NCI-H748 (cell line): ENCODE results near the gene ZDHHC13.

Source experiments
- DNase-seq: peaks from one replicate; lab custom pipeline; 2025; ENCODE audit not compliant: unreplicated experiment; lab: John Stamatoyannopoulos, UW

Gene ZDHHC13

DNA sequence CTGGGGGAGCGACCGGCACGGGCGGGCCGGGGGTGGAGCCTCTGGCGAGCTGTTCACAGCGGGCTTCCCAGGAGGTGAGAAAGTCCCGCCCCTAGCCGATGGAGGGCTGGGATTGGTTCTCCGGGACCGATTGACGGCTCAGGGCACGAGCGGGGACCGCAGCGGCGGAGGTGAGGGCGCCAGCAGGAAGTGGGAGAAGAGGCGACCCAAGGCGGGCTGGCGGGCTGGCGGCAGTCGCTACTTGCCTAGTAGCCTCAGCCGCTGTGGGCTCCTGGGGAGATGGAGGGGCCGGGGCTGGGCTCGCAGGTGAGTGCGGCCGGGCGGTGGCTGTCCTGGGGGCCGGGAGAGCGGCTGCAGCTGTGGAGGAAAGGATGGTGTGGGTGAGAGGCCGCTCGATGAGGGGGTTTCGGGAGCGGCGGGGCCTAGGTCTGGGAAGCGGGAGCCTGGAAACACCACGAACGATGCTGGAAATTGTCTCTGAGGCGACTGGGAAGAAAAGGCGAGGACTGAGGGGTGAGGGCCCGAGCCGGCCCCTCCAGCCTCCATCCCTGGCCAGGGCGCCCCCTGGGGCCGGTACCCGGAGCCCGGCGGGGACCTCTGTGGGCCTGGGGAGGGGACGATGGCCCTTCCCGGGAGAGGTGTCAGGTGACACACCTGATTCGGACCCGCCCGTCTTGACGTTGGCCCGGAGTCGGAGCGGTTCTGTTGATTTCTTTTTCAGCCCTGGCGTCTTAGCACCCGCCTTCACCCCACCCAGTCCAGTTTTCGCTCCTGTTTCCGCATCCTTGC, at the start of gene ZDHHC13:
Gene ZDHHC13, plus strand, starts transcription at position 198 of the 789 bp plus-strand sequence. Its CDS starts 82 bp downstream, at position 280.
- peak; percentile 96 for DNase-seq

DNA sequence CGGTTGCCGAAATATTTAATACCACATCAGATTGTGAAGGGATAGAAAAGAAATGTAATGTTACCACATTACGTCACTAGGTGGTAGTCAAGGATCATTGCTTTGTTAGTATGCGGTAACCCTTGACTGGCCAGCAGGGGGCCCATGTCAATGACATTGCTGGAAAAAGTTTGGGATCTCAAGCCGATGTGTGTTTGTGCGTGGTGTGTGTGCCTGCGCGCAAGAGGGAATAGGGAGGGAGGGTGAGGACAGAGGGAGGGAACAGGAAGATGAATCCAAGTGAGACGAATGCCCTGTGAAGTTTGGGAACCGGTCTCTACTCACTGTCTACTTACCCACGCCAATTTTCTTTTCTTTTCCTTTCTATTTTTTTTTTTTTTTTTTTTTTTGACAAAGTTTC, 45.7 kb upstream of the ZDHHC13 start:
- peak; percentile 84 for DNase-seq

GRCh38 chr11:19072464-19072863, 44.5 kb upstream of the ZDHHC13 start:
- peak; percentile 31 for DNase-seq

GRCh38 chr11:19073454-19074415, 43.2 kb upstream of the ZDHHC13 start:
- DNase-seq = peak; percentile 89

DNA sequence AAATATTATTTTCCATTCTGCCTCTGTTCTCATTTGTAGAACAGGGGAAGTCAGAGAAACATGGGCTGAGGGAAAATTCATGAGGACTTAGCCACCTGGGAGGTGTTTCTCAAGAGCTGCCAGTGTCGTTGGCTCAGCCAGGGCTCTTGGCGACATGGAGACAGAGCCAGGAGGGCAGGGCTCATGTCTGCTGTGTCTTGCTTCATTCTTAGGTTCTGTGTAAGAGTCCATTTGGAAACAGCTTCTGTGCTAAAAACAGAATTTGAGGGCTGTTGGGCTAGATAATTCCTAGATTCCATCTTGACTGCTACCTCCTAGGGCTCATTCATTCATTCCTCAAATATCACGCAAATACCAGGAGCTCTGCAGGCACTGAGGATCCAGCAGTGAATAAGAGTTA, 41.3 kb upstream of the ZDHHC13 start:
- DNase-seq = no peak

DNA sequence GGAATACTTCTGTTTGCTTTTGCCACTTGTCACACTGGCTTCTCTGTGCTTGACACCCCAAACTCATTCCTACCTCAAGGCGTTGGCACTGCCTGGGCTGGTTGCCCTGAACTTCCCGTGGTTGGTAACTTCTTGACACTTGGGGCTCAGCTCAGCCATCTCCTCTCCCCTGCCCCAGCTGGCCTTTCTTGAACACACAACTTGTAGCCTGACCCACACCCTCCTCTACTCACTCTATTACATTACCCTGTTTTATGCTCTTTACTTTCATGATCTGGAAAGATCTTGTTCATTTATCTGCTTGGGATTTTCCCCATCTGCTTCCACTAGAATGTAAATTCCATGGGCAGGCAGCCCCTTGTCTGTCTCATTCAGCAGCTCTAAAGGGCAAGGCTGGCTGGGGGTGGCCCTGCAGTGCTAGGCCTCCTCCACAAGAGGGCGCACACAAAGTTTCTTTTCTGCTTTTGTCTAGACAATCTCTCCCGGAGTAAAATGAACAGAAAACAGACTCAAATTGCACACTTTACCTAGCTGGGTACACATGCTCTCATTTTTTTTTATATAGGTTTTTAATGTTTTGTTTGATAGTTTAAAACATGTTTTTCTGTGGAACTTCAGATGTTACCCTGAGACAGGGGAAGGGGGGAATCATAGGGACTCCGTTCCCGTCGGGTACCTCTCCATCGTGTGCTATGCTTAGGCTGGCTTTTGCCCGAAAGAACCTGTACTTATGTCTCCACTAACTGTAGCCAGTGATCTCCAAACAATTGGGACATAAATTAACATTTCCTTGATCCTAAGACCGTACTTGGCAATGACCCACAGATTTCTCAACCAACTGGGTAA, 40.0 kb upstream of the ZDHHC13 start:
- DNase-seq = peak; percentile 58

- DNase-seq = no peak
Observed at GRCh38 chr11:19077965-19078364, 39.0 kb upstream of the ZDHHC13 start.

- no peak for DNase-seq
Observed at GRCh38 chr11:19079643-19080440, 37.1 kb upstream of the ZDHHC13 start.

GRCh38 chr11:19080579-19080993, 36.4 kb upstream of the ZDHHC13 start:
- no peak for DNase-seq

- no peak for DNase-seq
Observed at GRCh38 chr11:19083166-19083565, 33.8 kb upstream of the ZDHHC13 start.

DNA sequence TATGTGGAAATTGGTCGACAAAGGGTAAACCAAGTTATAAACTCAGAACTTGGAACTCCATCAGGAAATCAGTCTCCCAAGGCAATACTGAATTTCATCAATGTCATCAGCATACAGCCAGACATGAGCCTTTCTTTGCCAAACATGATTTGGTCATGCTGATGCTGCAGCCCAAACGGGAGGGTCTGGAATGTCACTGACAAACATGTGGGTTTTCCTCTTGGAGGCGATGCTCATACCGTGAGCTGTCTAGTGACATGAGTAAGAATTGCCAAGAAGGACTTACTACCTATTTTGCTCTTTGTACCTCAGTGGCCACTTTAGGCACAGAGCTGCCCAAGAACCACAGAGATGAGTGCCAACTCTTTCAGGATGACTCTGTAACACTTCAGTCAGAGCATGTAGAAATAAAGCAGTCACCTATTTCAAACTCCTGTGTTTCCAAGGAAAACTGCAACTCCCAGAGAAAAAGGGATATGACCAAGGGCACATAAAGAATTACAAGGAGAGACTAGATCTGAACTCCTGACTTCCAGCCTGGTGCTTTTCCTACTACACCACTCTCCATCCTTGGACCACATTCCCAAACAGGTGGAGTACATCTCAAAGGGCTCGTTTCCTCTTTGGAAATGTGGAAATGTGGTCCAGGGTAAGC, 32.2 kb upstream of the ZDHHC13 start:
- no peak for DNase-seq

DNA sequence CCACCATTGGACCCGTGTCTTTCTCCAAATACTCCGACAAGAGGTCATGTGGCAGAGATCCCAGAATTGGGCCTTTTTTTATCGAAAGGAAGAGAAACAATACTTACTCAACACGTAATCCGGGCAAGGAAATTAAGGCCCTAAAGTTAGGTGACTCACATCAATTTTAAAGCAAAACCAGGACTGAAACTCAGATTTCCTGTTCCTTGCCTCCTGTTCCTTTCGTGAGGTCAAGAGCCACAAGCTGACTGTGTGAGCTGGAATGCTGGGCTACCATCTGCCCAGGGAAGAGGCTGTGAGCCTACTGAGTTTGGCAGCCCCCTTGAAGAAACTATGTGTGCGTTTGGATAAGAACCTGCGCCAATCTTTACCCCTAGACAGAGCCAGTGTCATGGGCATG, 29.3 kb upstream of the ZDHHC13 start:
- DNase-seq = no peak

GRCh38 chr11:19088791-19089190, 28.2 kb upstream of the ZDHHC13 start:
- no peak for DNase-seq

DNA sequence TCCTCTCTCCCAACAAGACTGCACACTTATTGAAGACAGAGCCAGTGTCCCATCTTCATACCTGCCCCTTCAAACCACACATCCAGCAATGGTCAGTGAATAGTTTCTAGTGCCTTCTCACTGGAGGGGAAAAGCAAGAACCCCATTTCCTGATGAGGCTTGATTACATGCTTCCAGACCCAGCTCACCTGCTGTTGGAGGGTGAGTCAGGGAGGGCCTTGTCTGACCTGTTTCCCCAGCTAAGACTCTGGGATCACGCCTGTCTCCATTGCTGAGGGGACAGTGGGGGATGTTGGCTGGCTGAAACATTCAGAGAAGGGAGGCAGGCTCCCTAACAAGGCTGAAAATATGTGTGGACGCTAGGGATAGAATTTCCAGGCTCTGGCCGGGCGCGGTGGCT, 27.5 kb upstream of the ZDHHC13 start:
- DNase-seq = no peak

GRCh38 chr11:19091366-19091765, 25.6 kb upstream of the ZDHHC13 start:
- DNase-seq = peak; percentile 36

GRCh38 chr11:19092342-19092741, 24.6 kb upstream of the ZDHHC13 start:
- DNase-seq = no peak

- peak; percentile 5 for DNase-seq
Observed at GRCh38 chr11:19092850-19093249, 24.1 kb upstream of the ZDHHC13 start.

GRCh38 chr11:19093976-19094375, 23.0 kb upstream of the ZDHHC13 start:
- DNase-seq = no peak

- no peak for DNase-seq
Observed at GRCh38 chr11:19094859-19095258, 22.1 kb upstream of the ZDHHC13 start.

GRCh38 chr11:19099093-19099492, 17.9 kb upstream of the ZDHHC13 start:
- DNase-seq = no peak
